ENCODE measurements around the gene HIPK2. TPM values are rescaled to one million over a fixed set of nuclear protein-coding genes. Genes with fewer than 3 reads are reported as not detected.
A peak's percentile ranks its signal among the peaks of the same experiment; 100 is the strongest.

Gene HIPK2
- total RNA-seq, 1 donor from 2014 or later: 5.8 TPM

GRCh38 chr7:139757968-139758367, 19.8 kb downstream of the HIPK2 start:
- no peaks in the 10 kb centered on the region for H3K27me3 ChIP-seq (ENCODE audit: control insufficient read depth, insufficient read depth, low read length)
- FAIRE-seq: no peak
- TF ChIP-seq CTCF (IDR thresholded peaks at IDR 0.05; ENCODE audit: insufficient read depth, low read length, severe bottlenecking): no peak

DNA sequence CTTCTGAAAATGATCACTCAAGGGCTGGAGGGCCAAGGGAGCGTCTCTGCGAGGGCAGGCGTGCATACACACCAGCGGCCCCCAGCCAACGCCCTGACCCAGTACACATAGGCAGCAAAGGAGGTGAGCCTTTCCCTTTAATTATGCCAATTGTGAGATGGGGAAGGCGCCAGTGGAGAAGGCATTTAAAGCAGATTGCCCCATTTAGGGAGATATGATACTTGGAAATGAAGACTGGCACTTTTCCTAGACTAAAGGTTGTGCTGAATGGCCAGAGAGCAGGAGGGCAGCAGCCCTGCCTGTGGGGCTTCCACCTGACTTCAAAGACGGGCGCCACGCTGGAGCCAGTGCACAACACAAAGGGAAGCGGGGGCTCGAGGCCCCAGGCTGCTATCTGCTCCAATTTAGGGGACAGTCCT, 24.1 kb downstream of the HIPK2 start:
- Histone ChIP-seq H3K4me3 (ENCODE audit: low read depth, low read length) (no peak overlapping the region), H3K36me3 (ENCODE audit: control insufficient read depth, insufficient read depth, low read length) (peaks cover 2% of the 10 kb centered on the region), H3K27me3 (ENCODE audit: control insufficient read depth, insufficient read depth, low read length) (no peaks in the 10 kb centered on the region)
- FAIRE-seq (no peak), DNase-seq (ENCODE audit: low read depth) (no peak)
- TF ChIP-seq CTCF (IDR thresholded peaks at IDR 0.05; ENCODE audit: insufficient read depth, low read length, severe bottlenecking): no peak

More at GRCh38 chr7:139757968-139758367, 19.8 kb downstream of the HIPK2 start:
- Histone ChIP-seq H3K36me3 (ENCODE audit: control insufficient read depth, insufficient read depth, low read length) (peaks cover 3% of the 10 kb centered on the region), H3K4me3 (ENCODE audit: low read depth, low read length) (no peak overlapping the region)
- no peak for DNase-seq (ENCODE audit: low read depth)

DNA sequence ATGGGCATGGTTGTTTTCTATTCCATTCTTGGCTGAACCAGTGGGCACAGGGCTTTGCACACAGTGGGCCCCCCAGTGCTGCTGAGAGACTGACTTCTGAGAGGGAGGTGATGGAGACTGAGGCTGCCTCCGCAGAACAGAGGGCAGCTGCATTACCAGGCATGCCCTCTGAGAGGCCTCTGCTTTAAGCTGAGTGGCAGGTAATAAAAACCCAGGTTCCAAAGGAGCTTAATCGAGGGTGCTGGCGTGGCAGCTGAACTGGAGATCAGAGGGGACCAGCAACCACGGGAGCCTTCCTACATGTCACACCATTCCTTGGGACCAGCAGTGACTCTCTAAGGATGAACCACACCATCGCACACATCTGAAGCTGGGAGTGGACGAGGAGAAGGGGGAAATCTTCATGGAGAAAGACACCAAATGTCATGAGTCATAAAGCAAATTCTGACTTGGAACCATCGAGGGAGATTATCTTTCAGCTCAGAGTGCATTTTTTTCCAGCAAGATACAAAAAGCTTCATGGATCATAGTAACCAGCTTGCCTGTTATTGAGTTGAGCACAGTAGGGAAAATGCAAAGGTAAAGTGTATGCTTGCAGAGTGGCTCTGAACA, 24.6 kb downstream of the HIPK2 start:
- FAIRE-seq (no peak), DNase-seq (ENCODE audit: low read depth) (no peak)
- Histone ChIP-seq H3K4me3 (ENCODE audit: low read depth, low read length) (no peak overlapping the region), H3K27me3 (ENCODE audit: control insufficient read depth, insufficient read depth, low read length) (no peaks in the 10 kb centered on the region), H3K36me3 (ENCODE audit: control insufficient read depth, insufficient read depth, low read length) (peaks cover 3% of the 10 kb centered on the region)
- TF ChIP-seq CTCF (IDR thresholded peaks at IDR 0.05; ENCODE audit: insufficient read depth, low read length, severe bottlenecking): peak; percentile 10

DNA sequence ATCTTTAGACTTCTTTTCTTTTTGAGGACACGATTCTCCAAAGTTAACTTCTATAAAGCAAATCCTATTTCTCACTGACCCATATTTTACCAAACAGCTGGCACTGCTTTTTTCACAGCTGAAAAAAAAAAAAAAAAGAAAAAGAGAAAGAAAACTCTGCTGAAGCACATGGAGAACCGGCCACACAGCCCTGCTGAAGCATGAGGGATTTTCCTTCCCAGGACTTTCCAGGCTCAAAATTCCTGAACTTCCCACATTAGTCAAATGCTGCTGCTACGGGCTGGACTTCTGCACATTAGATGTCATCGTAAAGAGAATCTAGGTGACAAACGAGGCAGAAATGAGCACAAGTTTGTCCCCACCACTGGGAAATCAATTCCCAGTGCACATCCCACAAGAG, 25.2 kb downstream of the HIPK2 start:
- peaks cover 3% of the 10 kb centered on the region for H3K36me3 ChIP-seq (ENCODE audit: control insufficient read depth, insufficient read depth, low read length)
- no peak for TF ChIP-seq CTCF (IDR thresholded peaks at IDR 0.05; ENCODE audit: insufficient read depth, low read length, severe bottlenecking)
- no peaks in the 10 kb centered on the region for H3K27me3 ChIP-seq (ENCODE audit: control insufficient read depth, insufficient read depth, low read length)
- no peak for DNase-seq (ENCODE audit: low read depth)
- FAIRE-seq: no peak
- H3K4me3 ChIP-seq (ENCODE audit: low read depth, low read length): no peak overlapping the region

GRCh38 chr7:139752148-139752547, 25.6 kb downstream of the HIPK2 start:
- FAIRE-seq (no peak), DNase-seq (ENCODE audit: low read depth) (no peak)
- no peak overlapping the region for H3K4me3 ChIP-seq (ENCODE audit: low read depth, low read length)
- H3K36me3 ChIP-seq (ENCODE audit: control insufficient read depth, insufficient read depth, low read length): peaks cover 3% of the 10 kb centered on the region
- H3K27me3 ChIP-seq (ENCODE audit: control insufficient read depth, insufficient read depth, low read length): no peaks in the 10 kb centered on the region
- TF ChIP-seq CTCF (IDR thresholded peaks at IDR 0.05; ENCODE audit: insufficient read depth, low read length, severe bottlenecking): no peak

Measured in bronchial epithelial cell (primary cell).